ENCODE results near the gene CXCL12.

The CXCL12 gene

GRCh38 chr10:44384601-44385025 lies 284 bp downstream of the CXCL12 start:
- DNase-seq (ENCODE audit: low read depth): no peak

- no peak for DNase-seq (ENCODE audit: low read depth)
Observed at GRCh38 chr10:44383749-44384600, 922 bp downstream of the CXCL12 start.

DNA sequence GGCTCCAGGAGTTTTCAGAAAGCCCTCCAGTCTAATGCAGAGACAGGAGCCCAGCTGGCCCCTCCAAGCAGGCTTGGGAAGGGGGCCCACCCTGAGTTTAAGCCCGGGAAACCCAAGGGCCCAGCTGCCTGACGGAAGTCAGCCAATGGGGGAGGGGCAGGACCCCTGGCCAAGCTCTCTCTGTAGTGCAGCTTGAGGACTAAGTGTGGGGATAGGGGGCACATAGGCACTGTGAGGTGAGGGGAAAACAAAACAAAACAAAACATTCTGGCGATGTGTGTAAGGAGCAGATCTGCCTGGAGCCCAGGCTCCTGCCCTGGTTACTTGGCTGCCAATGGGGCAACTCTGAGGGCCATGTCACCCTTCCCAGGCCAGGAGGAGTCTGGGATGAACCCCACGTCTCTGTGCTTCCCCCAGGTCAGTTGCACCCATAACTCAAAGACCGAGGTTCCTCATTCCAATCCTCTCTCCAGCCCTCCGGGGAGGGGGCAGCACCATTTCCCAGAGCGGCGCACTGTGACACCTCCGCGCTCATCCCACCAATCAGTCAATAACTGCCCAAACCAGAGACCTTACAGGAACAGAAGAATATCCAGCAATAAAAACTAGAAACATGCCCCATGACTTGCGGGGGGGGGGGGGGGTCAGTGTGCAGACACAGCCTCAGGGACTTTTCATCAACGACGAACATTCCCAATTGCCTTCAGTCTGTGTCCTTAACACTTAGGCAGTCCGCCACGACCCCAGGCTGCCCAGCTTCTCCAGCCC lies 1.7 kb downstream of the CXCL12 start:
- no peak for DNase-seq (ENCODE audit: low read depth)

DNA sequence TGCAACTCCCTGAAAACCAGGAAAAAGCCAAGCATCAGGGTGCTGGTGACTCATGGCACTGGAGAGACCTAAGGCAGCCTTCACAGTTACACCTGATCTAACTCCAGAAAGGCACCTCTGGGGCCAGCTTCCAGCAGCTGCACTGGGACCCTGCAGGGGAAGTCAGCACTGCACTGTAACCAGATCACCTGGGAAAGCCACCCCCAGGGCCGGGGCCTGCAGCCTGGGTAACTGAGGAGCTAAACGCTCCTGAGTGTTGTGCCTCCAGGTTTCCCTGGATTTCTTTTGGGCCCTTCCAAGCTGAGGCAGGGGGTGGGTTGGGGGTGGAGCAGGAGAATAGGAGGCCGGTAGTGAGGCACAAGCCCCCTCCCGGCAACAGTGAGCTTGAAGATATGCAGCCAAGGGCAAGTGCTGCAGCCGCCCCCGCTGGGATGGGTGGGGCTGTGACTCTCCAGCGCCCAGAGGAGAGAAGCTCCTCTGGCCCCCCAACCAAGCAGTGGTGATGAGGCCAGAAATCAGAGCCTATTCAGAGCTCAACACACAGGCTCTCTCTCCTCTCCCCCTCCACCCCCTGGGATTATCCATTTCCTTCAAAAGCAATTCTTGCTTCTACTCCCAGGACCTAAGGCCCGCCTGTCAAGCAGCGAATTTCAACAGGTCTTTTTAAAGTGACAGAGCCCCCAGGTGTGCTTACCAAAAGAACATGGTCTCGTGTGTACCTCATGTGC lies 2.6 kb downstream of the CXCL12 start:
- no peak for DNase-seq (ENCODE audit: low read depth)

DNA sequence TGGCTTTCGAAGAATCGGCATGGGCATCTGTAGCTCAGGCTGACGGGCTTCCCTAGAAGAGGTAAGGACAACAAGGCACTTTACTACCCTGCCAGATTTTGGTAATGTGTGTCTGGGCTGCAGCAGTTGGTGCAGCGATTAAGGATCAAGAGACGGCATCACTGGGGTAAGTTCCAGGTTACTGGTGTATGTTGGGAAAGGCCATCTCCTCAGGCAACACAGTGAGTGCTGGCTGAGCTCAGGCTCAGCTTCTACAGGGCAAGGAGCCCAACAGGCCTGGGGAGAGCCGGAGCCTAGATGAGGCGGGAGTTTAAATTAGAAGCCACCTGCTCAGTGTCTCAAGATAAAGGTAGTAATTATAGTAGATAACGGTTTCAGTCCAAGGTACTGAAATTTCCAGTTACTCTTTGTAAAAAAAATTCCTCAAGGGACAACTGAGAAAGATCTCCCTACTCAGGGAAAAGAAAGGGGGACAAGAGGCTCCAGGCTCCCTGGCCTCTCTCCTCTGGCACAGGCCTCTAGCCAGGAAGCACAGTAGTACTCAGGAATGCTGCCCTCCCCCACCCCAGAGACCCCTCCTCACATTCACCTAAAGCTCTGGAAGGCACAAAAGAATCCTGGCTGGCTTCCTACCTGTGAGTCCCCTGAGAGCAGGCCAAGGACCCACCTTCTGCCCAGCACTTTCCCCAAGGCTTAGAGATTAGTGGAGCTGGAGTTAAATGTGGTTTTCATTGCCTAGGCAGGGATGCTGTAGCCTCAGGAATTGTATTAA lies 3.9 kb downstream of the CXCL12 start:
- no peak for DNase-seq (ENCODE audit: low read depth)

GRCh38 chr10:44379907-44380306 lies 5.0 kb downstream of the CXCL12 start:
- DNase-seq (ENCODE audit: low read depth): no peak

DNA sequence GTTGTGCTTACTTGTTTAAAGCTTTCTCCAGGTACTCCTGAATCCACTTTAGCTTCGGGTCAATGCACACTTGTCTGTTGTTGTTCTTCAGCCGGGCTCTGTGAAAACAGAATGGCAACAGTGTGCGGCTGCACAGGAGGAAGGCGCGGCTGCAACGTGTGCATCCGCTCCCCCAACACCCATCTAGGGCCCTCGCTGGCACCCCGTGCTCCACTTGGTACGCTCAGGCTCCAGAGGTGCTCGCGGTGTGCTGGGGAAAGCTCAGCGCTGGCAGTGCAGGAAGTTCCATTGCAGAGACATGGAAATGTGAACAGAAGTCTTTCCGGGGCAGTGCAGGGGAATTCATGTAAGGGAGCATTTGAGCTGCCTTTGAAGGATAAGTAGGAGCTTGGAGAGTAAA lies 6.3 kb downstream of the CXCL12 start:
- no peak for DNase-seq (ENCODE audit: low read depth)

DNA sequence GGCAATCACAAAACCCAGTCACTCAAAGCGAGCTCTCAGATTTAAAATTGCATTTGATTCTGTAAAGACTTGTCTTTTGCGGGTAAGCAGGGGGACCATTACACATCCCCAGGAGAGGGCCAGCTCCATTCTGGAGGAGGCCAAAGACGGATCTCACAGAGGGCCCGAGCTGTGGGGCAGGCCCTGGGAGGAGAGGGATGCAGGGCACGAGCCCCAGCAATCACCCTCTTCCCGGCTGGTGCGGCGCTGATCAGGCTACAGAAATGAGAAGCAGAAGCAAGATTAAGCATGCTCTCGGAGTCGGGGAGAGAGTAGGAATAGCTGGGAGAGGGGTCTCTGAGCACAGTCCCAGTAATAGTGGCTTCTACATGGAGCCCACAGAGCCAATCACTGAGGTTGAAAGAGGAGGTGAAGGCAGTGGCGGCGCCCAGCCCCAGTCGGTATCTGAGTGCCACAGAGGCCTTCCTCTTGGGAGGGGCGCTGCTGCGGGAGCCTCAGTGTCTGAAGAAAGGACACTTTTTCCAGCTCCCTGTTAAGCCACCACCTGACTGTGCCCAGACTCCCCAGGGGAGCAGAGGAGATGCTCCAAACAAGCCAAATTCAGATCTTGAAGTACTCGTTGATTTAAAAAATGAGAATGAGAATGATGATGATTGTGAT lies 7.1 kb downstream of the CXCL12 start:
- no peak for DNase-seq (ENCODE audit: low read depth)

DNA sequence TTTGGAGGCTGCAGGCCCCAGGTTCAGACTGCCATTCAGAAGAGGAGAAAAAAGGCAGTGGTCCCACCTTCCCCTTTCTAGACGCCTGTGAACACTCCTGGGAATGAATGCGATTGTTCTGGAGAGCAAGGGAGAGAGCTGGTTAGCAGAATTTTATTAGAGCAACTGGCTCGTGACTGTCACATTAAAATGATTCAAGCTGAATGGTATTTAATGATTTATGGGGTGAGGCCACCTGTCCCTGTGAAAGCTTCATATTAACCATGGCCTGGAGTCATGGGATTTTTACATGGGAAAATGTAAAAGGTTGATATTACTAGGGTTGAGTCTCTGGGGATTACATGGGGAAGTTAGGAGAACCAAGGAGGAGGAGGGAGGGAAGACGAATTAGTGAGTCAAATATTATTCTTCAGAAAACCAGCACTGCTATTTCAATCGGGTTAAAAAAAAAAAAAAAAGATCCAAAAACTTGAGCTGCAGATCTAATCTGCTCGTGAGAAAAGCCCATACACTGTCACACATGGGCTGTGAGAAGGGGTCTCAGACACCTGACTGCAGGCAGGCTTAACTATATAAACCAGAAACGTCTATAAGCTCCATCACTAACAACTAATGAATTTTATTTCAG lies 8.3 kb downstream of the CXCL12 start:
- no peak for DNase-seq (ENCODE audit: low read depth)

DNA sequence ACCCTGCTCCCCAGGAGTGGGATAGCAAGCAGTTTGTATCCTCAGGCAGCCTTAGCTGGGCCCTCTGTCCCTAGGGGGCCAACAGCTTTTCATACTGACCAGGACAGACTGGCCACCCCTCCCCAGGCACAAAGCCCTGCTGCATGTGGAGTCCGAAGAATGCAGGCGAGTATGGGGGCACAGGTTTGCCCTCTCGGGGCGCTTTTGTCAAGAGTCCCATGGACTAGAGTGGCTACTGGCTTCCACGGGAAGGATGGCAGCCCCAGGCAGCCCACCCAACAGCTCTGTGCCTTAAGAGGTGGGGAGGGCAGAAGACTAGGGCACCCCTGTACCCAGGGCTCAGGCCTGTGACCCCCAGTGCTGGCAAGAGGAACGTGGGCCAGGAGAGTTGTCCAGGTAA lies 10.7 kb downstream of the CXCL12 start:
- DNase-seq (ENCODE audit: low read depth): no peak

DNA sequence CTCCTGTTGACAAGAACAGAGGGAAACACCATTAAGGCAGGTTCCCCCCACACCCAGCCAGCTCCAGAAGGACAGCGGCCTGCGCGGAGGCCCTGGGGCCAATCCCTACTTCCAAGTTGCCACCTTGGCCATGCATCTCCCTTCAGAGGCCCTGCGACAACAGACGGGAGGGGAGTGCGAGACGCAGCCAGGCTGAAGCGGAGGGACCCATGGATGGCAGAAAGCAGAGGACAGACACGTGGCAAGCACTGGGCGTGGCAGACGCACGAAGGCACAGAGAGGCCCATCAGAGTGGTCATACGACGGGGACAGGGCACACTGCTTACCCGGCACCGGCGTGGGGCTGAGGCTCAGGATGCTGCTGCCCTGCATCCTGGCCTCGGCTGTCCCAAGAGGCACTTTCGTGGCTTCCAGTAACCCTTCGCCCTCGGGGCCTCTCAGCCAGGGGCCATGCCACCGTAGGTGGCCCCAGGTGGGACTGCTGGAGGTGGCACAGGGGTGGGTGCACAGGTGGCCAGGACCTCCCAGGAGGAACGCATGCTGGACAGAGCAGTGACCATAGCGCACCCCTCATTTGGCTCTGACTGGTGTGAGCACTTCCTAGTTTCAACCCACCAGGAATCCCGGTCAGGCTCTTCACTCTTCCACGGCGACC lies 11.4 kb downstream of the CXCL12 start:
- DNase-seq (ENCODE audit: low read depth): no peak

- no peak for DNase-seq (ENCODE audit: low read depth)
Observed at GRCh38 chr10:44372181-44372580, 12.7 kb downstream of the CXCL12 start.

GRCh38 chr10:44370731-44371248 lies 14.1 kb downstream of the CXCL12 start:
- no peak for DNase-seq (ENCODE audit: low read depth)

- DNase-seq (ENCODE audit: low read depth): no peak
Observed at GRCh38 chr10:44369854-44370253, 15.0 kb downstream of the CXCL12 start.

DNA sequence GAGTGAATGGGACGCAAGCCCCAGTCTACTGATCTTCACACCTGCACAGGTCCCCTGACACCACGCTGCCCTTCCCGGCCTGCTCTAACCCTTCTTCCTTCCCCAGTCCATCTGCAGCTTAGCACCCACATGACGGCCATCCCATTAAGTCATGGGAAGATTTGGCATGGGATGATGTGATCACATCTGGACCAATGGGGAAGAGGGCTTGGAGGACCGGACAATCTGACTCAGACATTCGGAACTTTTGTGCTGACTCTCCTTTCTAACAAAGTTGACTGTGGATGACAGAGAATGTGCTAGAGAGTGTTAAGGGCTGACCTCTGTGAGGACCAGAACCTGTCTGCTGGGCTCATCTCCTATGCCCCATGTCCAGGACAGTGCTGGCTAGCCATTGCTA lies 15.6 kb downstream of the CXCL12 start:
- no peak for DNase-seq (ENCODE audit: low read depth)

- no peak for DNase-seq (ENCODE audit: low read depth)
Observed at GRCh38 chr10:44368637-44369036, 16.3 kb downstream of the CXCL12 start.

DNA sequence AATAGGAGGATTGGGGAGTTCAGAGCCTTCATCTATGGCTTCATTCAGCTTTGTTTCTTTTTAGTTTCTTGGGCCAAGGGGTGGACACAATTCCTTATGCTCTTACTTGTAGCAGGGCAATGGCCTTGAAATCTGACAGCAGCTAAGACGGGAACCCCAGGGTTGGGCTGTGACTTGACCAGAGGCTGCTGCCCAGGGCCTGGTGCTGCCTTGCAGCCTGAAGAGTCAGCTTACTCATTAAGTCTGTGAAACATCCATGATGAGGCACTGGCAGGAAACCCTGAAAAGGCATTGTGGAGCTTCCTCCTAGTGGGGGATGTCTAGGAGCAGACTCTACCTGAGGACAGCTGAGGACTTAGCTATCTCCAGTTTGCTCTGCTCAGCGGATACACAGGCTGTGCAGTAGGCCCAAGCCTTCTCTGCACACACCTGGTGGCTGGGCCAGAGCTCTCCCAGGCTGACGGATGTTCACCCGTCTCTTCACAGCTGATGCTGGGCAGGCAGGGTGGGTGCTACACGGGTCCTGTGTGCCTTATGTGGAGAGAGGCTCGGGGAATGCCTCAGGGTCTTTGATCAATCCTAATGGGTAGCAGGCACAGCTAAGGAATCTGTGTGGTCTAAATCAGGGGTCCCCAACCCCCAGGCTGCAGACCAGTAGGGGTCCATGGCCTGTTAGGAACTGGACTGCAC lies 17.8 kb downstream of the CXCL12 start:
- no peak for DNase-seq (ENCODE audit: low read depth)

- no peak for DNase-seq (ENCODE audit: low read depth)
Observed at GRCh38 chr10:44364566-44364965, 20.3 kb downstream of the CXCL12 start.

- no peak for DNase-seq (ENCODE audit: low read depth)
Observed at GRCh38 chr10:44363716-44364115, 21.2 kb downstream of the CXCL12 start.
